Fibroblast of lung (primary cell): ENCODE measurements around the gene KCTD5. TPM values are rescaled to one million over a fixed set of nuclear protein-coding genes. Genes with fewer than 3 reads are reported as not detected.

ENCODE experiments used
- DNase-seq, 2 donors: peaks; one replicate each; pipeline versions ENCODE4 v3.0.0 to v3.0.0-alpha.2; 2010; ENCODE audit warnings: low read depth in 2 of 2
- H2AFZ ChIP-seq: 2 replicates; pipeline ENCODE4 v1.5.1; 2012; ENCODE audit warnings: low read length, control low read depth, inconsistent platforms
- H3K27ac ChIP-seq: 2 replicates; pipeline ENCODE4 v1.5.1; 2011; ENCODE audit warnings: low read length, control low read depth; ENCODE audit not compliant: insufficient read depth
- H3K27me3 ChIP-seq: 2 replicates; pipeline ENCODE4 v1.5.1; 2011; ENCODE audit warnings: mild to moderate bottlenecking, low read length; ENCODE audit not compliant: control insufficient read depth, insufficient read depth
- H3K36me3 ChIP-seq: 2 replicates; pipeline ENCODE4 v1.5.1; 2011; ENCODE audit warnings: low read length; ENCODE audit not compliant: control insufficient read depth, insufficient read depth
- H3K4me1 ChIP-seq: 2 replicates; pipeline ENCODE4 v1.5.1; 2011; ENCODE audit warnings: low read length; ENCODE audit not compliant: control insufficient read depth, insufficient read depth; ENCODE audit errors: extremely low read depth
- H3K4me2 ChIP-seq: 2 replicates; pipeline ENCODE4 v1.5.1; 2011; ENCODE audit warnings: low read length, control low read depth; ENCODE audit not compliant: insufficient read depth; ENCODE audit errors: extremely low read depth
- H3K4me3 ChIP-seq, 4 experiments: fragments of 200-600 bp in 1 of 4; sonication (generic) in 1 of 4; replicated peaks in 1 of 4; 2 replicates each; pipeline ENCODE4 v1.5.1; 2011 to 2016; ENCODE audit warnings: low read length in 4 of 4, low read depth in 3 of 4, mild to moderate bottlenecking in 3 of 4, control low read depth in 2 of 4, inconsistent platforms in 1 of 4, mixed read lengths in 1 of 4; ENCODE audit not compliant: insufficient read depth in 1 of 4; ENCODE audit errors: control extremely low read depth in 1 of 4
- H3K79me2 ChIP-seq: 2 replicates; pipeline ENCODE4 v1.5.1; 2012; ENCODE audit warnings: mild to moderate bottlenecking, low read length, inconsistent platforms; ENCODE audit not compliant: control insufficient read depth, insufficient read depth
- H3K9ac ChIP-seq: 2 replicates; pipeline ENCODE4 v1.5.1; 2011; ENCODE audit warnings: mild to moderate bottlenecking, low read length, control low read depth; ENCODE audit not compliant: insufficient read depth
- H3K9me3 ChIP-seq: 2 replicates; pipeline ENCODE4 v1.5.1; 2012; ENCODE audit warnings: low read depth, low read length; ENCODE audit not compliant: control insufficient read depth, insufficient read depth
- H4K20me1 ChIP-seq: 2 replicates; pipeline ENCODE4 v1.5.1; 2011; ENCODE audit warnings: low read length; ENCODE audit not compliant: control insufficient read depth, insufficient read depth; ENCODE audit errors: extremely low read depth
- EZH2 ChIP-seq: IDR thresholded peaks from 2 replicates; pipeline ENCODE4 v1.5.1; 2012; ENCODE audit warnings: low read length, control low read depth, mild to moderate bottlenecking; ENCODE audit errors: missing control alignments
- polyA plus RNA-seq, 2 donors: library from polyadenylated mRNA; depleted of rRNA in 1 of 2; stranded (reverse) in 1 of 2; unstranded in 1 of 2; fragments of >200 nt; gene quantifications; 2 replicates each; pipeline ENCODE4 v1.2.1, GENCODE V29; 2011 to 2012; ENCODE audit warnings: missing spikeins in 1 of 2
- total RNA-seq: library from RNA; depleted of rRNA; stranded (reverse); fragments of >200 nt; gene quantifications from 2 replicates; pipeline ENCODE4 v1.2.1, GENCODE V29; 2014
- TF ChIP-seq, protein P1 (sequence below), 2 donors: IDR thresholded peaks in 1 of 2; conservative IDR thresholded peaks in 1 of 2; 1 replicate in 1 of 2; 2 replicates in 1 of 2; pipeline ENCODE4 v1.5.1; 2011 to 2012; ENCODE audit warnings: low read length in 2 of 2, control low read depth in 1 of 2, inconsistent platforms in 1 of 2, low read depth in 1 of 2, mild to moderate bottlenecking in 1 of 2

The KCTD5 gene
- total and polyA plus RNA-seq, 2 donors (not counting 1 experiment from before 2014, with no cell fraction given), result 21.6 to 25.9 TPM

GRCh38 chr16:2702438-2702825 is 20.1 kb downstream of the KCTD5 start:
- H3K9ac ChIP-seq, result no peak overlapping the region
- no peak for DNase-seq
- H3K79me2 ChIP-seq, result no peaks in the 10 kb centered on the region
- TF ChIP-seq, protein P1, sequence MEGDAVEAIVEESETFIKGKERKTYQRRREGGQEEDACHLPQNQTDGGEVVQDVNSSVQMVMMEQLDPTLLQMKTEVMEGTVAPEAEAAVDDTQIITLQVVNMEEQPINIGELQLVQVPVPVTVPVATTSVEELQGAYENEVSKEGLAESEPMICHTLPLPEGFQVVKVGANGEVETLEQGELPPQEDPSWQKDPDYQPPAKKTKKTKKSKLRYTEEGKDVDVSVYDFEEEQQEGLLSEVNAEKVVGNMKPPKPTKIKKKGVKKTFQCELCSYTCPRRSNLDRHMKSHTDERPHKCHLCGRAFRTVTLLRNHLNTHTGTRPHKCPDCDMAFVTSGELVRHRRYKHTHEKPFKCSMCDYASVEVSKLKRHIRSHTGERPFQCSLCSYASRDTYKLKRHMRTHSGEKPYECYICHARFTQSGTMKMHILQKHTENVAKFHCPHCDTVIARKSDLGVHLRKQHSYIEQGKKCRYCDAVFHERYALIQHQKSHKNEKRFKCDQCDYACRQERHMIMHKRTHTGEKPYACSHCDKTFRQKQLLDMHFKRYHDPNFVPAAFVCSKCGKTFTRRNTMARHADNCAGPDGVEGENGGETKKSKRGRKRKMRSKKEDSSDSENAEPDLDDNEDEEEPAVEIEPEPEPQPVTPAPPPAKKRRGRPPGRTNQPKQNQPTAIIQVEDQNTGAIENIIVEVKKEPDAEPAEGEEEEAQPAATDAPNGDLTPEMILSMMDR (conservative IDR thresholded peaks at IDR 0.05 in 1 of 2, IDR thresholded peaks at IDR 0.05 in 1 of 2; ENCODE audit: low read depth in 1 of 2, low read length in 2 of 2), result no peak
- TF ChIP-seq EZH2, result no peak
- H3K36me3 ChIP-seq, result peaks cover 24% of the 10 kb centered on the region
- H3K4me1 ChIP-seq, result no peaks in the 10 kb centered on the region
- no peaks in the 10 kb centered on the region for H4K20me1 ChIP-seq
- no peak overlapping the region for H3K4me2 ChIP-seq
- no peak overlapping the region for H3K27ac ChIP-seq
- no peaks in the 10 kb centered on the region for H3K27me3 ChIP-seq
- no peak overlapping the region for H2AFZ ChIP-seq
- H3K4me3 ChIP-seq, result no peak overlapping the region
- no peaks in the 10 kb centered on the region for H3K9me3 ChIP-seq

DNA sequence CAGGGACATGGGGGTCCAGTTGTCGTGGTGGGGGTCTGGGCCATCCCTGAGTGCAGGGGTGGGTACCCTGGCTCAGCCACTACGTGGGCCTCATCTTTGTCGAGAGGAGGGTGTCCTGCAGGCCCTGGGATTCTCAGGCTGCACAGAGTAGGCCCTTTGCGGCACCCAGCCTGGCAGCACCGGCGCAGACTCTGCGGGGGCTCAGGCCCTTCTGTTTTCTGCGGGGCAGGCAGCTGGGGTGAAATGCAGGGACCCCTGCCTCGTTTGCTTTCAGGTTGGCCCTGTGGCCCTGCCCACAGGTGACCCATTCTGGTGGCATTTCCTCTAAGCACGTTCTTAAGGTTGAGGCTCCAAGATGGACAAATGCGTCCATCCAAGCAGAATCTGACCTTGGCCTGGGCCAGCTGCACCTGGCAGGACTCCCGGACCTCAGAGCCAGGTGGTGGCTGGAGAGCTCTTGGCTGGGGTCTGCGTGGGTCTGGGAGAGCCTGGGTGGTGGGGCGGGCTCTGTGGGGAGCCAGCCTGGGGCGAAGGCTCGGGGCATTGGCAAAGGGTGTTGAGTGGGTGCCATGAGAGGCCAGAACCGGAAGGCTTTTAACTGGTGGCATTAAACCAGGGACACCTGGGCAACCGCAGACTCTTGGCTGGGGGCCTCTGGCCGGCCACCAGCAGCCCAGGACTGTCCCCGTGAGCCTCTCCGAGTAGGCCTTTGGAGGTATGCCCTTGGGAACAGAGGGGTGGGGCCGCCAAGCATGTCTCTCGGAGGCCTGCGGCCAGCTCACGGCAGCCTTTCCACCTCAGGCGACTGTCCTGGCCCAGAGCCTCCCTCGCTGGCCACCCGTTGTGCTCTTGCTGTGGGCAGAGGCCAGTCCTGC is 20.8 kb downstream of the KCTD5 start:
- H3K4me2 ChIP-seq, result no peak overlapping the region
- H3K4me1 ChIP-seq, result no peaks in the 10 kb centered on the region
- no peak overlapping the region for H3K4me3 ChIP-seq
- TF ChIP-seq EZH2, result no peak
- TF ChIP-seq, protein P1 (conservative IDR thresholded peaks at IDR 0.05 in 1 of 2, IDR thresholded peaks at IDR 0.05 in 1 of 2; ENCODE audit: low read depth in 1 of 2, low read length in 2 of 2), result no peak
- no peaks in the 10 kb centered on the region for H4K20me1 ChIP-seq
- no peak overlapping the region for H3K9ac ChIP-seq
- H2AFZ ChIP-seq, result no peak overlapping the region
- no peaks in the 10 kb centered on the region for H3K27me3 ChIP-seq
- no peak overlapping the region for H3K27ac ChIP-seq
- H3K9me3 ChIP-seq, result no peaks in the 10 kb centered on the region
- DNase-seq, result no peak
- peaks cover 26% of the 10 kb centered on the region for H3K36me3 ChIP-seq
- no peaks in the 10 kb centered on the region for H3K79me2 ChIP-seq

- H3K27me3 ChIP-seq, result no peaks in the 10 kb centered on the region
- no peaks in the 10 kb centered on the region for H4K20me1 ChIP-seq
- H3K4me2 ChIP-seq, result no peak overlapping the region
- no peak overlapping the region for H3K9ac ChIP-seq
- H3K9me3 ChIP-seq, result no peaks in the 10 kb centered on the region
- H3K79me2 ChIP-seq, result no peaks in the 10 kb centered on the region
- no peaks in the 10 kb centered on the region for H3K4me1 ChIP-seq
- peaks cover 20% of the 10 kb centered on the region for H3K36me3 ChIP-seq
- H2AFZ ChIP-seq, result no peak overlapping the region
- TF ChIP-seq, protein P1 (conservative IDR thresholded peaks at IDR 0.05 in 1 of 2, IDR thresholded peaks at IDR 0.05 in 1 of 2; ENCODE audit: low read depth in 1 of 2, low read length in 2 of 2), result no peak
- TF ChIP-seq EZH2, result no peak
- no peak overlapping the region for H3K27ac ChIP-seq
- H3K4me3 ChIP-seq, result no peak overlapping the region
- DNase-seq, result no peak
These were observed 22.1 kb downstream of the KCTD5 start for GRCh38 chr16:2704166-2704982.
